HG03469 (cell line): ENCODE data around the gene IFNAR2.

Experiments
- ATAC-seq: cut with Tn5 transposase; IDR thresholded peaks from one replicate; pipeline ENCODE4 v1.9.1; 2021; ENCODE audit warnings: mild to moderate bottlenecking, moderate library complexity, moderate number of reproducible peaks; ENCODE audit not compliant: unreplicated experiment

IFNAR2 gene

DNA sequence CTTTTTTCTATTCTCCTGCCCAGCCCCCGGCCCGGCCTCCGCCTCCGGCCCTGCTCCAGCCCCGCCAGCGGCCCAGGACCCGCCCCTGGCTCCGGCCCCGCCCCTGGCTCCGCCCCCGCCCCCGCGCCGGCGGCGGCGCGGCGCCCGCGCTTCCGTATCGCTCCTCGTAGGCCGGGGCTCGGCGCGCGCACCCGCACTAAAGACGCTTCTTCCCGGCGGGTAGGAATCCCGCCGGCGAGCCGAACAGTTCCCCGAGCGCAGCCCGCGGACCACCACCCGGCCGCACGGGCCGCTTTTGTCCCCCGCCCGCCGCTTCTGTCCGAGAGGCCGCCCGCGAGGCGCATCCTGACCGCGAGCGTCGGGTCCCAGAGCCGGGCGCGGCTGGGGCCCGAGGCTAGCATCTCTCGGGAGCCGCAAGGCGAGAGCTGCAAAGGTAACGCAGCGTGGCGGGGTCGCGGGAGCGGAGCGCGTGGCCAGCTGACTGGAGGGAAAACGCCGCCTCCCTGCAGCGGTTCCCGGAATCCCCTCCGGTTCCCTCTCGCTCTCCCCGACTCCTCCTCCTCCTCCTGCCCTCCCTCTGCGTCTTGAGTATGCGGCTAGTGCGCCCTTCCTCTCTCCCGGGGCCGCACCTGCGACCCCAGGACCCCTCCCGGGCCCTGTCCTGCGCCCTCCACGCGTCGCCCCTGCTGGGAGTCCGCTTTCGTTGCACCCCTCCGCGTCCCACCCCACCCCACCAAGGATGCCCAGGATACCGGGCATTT, at the start of gene IFNAR2:
Gene IFNAR2, plus strand, starts transcription at position 155 of the 761 bp plus-strand sequence. CDS start 11,985 bp downstream, outside the sequence.
- ATAC-seq: peak; percentile 39

DNA sequence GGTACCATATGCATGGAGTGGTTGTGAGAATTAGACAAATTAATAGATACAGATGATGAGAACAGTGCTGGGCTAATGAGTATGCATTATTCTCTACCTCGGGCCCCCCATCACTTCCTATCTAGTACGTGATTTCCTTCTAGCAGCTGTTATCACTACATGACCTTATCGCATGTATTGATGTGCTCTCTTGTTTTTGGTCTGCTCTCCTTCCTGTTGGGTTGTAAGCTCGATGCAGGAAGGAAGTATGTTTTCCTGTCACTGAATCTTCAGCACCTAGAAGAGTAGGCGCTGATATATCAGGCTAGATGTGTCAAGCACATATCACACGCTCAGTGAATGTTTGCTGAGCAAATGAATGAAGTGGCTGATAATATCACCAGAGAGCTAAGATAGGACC, 43.9 kb upstream of the IFNAR2 start:
- ATAC-seq: no peak

DNA sequence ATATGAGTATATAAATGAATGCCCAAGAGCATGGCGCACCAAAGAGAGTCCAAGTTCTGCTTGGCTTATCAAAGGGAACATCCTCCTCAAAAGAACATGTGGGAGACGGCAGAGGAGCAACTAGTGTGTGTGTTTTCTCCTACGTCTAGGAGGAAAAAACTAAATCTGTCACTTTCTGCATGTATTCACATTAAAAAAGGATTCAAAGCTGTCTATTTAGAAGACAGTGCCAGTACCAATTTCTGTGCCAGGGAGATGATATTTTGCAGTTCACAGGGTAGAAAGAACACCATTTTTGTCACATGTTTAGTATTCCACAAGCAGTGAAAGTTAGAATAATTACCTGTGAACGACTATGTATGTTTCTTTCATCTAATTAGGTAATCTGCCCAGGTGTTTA, 42.5 kb upstream of the IFNAR2 start:
- ATAC-seq: no peak

DNA sequence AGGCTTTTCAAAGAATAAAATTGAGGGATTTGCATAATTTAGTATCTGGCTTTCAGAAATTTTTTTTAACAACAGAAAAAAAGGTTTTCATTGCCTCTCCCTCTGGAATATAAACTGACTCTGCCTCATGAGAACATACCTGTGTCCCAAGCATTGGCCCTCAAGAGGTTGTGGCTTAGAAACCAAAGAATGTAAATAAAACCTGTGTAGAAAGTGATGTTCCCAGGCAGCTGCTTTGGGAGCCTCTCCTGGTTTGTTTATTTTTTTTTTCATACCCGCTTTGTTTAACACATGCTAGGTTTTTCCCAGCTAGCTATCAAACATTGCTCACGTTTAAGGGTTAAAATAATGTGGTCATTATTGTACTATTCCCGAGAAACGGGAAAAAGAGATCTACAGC, 40.5 kb upstream of the IFNAR2 start:
- ATAC-seq: no peak

DNA sequence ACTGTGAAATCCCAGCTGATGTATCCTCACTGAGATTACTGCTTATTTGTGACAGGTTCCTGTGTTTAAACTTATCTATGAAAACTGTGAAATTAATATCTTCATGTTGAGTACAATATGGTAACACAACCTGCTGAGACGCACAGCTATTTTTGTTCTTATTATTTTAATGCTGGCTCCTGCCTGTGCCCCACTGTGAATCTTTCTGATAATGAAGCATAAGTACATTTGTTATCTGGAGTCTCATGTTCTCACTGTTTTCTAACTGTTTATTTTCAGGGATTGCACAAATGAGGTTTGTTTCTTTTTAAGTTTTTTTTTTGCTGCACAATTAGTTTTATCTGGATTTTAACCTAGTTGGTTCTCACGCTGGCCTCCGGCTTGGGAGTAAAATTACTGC, 39.9 kb upstream of the IFNAR2 start:
- no peak for ATAC-seq

DNA sequence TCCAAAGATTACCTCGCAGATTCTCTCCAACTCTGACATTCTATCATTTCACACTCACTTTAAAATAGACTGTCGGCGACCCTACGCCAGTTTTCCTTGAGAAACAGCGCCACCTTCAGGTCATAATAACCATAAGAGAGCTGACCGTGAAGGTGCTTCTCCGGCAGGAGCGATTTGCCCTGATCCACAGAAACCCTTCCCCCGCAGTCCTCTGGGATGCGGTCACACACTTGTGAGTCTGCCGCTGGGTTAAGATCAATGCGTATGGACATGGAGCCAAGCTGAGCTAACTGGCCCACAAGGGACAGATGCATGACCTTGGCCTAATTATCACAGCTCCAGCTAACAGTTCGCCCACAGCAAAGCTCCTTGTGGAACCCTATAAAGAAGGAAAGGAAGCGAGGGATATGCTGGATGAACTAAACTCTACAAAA, 32.8 kb upstream of the IFNAR2 start:
- no peak for ATAC-seq

DNA sequence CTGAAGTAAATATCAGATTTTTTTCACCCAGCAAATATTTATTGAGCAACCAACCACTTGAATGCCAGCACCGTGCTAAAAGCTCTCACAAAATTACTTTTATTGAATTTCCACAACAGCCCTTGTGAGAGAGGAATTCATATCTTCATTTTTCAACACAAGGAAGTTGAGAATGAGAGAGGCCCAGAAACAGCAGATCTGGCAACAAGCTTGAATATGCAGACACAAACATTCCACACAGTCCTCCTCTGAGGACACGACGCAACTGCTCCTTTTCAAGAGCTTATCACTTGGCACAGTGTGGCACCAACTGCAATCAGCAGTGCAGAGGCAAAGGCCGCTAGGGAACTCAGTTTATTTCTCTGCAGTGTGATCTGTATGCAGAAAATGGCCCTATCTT, 32.2 kb upstream of the IFNAR2 start:
- ATAC-seq: no peak

DNA sequence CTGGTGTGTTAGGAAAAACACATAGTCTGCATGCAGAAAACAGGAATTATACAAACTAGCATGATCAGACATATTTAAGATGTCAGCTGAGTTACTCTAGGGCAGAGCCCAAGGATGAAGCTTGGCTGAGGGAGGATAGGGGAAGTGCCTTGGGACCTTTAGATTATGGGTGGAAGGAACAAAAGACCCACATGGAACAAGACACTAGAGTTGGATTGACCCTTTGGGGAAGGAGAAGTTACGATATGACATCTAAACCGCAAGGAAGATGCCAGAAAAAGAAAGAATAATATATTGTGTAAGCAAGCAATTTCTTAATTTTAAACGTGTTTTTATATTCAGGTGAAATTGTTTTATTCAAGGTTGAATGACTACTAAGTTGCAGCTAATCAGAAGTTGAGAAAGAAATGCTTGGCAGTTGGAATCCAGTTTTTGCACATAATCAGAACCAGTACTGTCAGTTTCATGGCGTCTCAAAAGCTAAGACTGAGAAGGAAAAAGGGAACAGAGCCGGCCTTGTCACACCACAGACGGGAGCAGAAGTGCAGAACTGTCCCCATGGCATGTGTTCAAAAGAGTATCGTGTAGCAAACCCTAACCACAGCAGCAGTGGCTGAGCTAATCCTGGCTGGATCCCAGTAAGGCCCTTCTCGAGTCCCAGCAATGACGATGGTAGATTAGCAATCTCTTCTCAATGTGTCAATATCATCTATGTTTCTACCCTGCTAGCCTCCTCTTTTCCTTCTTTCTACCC, 31.2 kb upstream of the IFNAR2 start:
- no peak for ATAC-seq

DNA sequence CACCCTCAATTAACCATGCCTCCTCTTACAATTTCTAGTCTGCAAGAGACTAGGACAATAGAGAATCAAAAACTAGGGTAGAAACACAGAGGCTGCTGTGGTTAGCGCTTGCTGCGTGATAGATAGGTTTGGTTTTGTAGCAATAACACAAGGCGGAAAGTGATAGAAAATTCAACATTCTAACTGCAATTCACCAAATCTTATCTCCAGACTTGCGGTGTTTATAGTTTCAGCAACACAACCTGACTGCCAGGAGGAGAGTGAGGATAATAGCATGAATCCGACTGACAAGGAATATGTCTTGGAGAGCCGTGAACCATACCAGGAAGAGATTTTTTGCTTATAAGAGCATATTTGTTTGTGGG, 30.7 kb upstream of the IFNAR2 start:
- ATAC-seq: no peak

DNA sequence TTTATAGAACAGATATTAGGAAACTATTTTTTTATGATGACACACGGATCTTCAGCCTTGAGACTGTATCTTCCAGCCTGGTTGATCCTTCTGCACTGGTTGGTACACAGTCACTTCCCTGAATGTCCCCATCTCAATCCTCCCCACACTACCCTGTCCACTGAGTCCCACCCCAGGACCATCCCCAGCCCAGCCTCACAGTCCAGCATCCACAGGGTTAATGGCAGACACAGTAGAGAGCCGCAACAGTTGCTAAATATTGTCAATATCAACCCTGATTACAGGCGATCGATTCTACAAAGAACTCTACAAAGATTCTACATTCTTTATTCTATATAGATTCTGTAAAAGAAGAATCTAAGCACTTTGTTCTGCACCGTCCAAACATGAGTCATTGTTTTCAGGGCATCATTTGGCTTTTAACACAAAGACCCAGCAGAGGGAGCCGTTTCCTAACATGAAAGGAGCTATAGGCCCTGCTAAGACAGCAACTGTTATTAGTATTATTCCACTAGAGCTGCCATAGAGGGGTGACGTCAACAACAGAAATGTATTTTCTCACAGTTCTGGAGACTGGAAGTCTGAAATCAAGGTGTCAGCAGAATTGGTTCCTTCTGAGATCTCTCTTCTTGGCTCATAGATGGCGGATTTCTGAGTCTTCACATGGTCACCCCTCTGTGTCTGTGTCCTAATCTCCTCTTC, 30.1 kb upstream of the IFNAR2 start:
- ATAC-seq: peak; percentile 75

DNA sequence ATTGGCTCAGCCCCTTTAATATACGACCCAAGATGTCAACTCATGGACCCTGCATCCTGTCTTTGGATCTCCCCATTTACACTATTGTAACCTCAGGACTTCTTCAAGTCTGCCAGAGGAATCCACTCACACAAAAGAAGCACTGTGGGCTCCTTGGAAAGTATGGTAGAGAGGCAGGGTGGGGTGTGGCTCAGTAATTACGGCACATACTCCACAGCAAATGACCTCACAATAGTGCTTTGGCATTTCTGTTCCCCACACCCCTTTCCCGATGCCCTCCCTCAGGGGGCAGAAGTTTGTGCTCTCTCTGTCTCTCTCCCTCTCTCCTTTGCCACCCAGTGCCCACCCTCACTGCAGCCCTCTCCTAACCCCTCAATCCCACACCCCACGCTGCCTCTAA, 27.8 kb upstream of the IFNAR2 start:
- no peak for ATAC-seq

DNA sequence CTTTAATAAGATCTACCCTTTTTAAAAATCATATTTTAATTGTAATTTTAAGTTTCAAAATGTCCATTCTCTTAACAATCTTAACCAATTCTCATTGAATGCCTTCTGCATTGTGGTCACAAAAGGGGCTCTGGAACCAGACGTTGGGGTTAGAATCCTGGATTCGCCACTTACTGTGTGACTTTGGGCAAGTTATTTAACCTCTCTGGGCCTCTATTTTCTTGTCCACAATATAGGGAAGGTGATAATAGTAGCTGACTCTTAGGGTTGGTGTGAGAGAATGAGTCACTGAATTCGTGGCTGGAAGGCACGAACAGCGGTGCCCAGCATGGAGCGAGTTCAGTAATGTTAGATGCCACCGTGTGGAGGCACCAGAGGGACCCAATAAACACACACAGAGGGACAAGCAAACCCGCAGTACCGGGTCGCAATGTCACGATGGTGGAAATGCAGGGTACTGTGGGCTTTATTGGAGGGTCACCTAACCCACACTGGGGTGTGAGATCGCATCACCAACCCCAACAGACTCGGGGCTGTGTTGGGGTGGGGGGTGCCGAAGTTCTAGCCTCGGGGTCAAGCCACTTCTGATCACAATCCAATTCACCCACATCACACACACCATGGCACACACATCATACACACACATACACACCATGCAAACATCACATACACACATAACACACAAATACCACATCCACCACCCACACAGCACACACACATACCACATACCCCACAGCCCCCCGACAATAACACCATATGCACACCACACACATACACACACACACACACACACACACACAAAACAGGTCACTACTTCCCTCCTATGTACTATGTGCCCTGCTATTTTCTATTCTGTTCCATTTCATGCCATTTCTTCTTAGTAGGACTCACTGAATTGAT, 27.0 kb upstream of the IFNAR2 start:
- ATAC-seq: no peak

DNA sequence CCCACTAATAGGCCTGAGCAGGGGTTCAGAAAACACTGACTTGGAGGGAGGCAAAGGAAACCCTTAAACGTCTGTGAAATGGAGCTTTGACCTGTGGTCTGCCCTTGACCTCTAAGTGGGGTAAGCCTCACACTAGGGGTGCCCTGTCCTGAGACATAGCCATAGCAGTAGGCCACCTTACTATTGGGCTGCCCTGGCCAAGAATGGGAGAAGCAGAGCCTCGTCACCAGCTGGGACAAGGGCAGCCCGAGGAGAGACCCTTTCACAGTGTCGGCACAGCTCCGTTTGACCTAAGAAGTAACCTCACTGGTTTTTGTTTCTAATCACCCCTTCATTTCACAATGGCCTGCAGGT, 26.4 kb upstream of the IFNAR2 start:
- no peak for ATAC-seq

DNA sequence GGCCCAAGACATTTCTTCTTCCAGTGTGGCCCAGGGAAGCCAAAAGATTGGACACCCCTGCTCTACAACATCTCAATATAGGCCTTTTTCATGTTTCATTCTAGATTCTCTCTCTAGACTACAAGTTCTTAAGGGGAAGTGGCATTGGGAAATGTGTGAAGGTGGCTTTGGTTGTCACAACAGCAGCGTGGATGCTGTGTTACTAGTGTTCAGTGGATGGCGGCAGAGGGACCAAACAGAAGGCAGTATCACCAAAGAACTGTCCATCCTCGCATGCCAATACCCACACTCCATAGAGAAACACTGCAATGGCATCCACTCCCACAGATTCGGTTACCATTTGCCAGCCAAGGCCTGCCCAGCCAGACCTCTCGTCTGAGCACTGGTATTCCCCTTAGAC, 24.3 kb upstream of the IFNAR2 start:
- no peak for ATAC-seq

DNA sequence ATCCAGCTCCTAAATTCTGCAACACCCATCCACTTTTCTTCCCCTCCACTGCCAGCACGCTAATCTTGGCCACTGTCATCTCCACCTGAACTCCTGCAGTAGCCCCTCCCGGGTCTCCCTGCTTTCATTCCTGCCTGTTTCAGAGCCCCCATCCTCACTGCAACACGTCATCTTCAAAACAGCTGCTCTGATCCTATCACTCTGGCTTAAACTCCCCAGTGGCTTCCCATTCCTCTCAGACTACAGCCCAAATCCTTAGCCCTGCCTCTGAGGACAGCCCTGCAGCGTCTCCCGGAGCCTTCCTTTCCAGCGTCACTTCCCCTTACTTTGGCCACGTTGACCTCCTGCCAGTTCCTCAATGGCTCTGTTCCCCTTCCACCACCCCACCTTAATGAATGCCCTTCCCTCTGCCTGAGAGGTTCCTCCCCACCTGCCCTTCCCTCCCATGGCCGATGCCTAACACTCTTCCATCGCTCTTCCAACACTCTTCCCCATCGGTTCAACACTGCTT, 22.9 kb upstream of the IFNAR2 start:
- ATAC-seq: no peak

DNA sequence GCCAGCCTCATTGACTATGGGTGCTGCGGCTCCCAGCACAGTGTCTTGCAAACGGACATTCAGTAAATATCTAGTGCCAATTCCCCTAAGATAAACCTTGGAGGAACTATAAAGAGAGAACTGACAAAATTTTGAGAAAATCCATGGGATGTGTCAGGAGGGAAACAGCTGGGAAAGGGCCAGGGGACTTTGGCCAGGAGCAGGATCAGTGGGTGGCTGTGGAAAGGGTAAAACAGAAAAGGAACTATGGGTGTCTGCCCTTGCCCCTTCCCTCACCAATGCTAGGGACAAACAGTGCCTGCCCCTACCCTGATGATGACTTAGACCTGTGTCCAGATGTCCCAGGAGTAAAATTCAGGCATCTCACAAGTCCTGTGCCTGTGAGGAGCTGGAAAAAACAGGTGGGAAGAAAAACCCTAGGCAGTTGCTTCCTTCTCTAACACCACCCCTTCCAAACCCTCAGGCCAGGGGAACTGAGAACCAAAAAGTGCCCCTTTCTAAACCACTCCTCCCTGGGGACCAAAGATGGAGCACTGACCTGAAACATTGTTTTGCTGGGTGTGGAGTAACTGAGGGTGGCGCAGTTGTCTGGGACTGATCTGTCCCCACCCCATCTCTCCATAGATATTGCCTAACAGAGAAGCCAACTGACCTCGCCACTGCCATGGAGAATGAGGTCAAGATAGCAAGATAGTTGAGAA, 22.1 kb upstream of the IFNAR2 start:
- ATAC-seq: no peak

DNA sequence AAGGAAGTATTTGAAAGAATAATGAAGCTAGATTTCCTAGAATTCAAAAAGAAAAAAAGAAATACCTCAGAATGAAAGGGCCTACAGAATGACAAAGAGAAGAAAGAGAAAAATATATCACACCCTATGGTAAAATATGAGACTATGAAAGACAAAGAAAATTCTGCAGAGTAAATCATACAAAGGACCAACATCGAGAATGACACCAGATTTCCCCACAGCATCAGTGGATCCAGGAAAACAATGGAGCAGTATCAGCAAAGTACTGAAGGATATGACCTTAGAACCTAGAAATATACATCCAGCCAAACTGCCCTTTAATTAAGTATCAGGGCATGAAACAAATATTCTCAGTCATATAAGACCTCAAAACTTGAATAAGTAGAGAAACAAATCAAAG, 21.2 kb upstream of the IFNAR2 start:
- no peak for ATAC-seq

DNA sequence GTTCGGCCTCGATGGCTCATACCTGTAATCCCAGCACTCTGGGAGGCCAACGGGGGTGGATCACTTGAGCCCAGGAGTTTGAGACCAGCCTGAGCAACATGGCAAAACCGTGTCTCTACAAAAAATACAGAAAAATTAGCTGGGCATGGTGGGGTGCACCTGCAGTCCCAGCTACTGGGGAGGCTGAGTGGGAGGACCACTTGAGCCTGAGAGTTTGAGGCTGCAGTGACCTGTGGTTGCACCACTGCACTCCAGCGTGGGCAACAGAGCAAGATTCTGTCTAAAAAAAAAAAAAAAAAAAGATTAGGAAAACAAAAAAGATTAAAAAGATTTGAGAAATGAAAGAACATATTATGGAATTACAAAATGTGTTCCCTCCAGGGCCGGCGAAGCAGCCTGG, 18.4 kb upstream of the IFNAR2 start:
- ATAC-seq: no peak

DNA sequence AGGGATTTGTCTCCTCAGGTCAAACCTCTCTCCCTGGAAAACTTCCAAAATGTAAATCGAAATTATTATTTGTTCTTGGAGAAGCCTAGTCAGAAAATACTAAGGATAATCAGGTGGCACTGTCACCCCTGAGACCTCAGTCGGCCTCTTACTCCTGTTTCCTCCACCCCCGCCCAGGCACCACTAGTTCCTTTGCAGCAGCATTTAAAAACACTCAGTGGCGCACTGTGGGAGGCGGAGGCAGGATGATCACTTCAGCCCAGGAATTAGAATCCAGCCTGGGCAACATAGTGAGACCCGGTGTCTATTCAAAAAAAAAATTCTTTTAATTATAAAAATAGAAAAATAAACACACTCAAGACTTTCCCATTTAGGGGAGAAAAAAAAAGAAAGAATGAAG, 18.0 kb upstream of the IFNAR2 start:
- ATAC-seq: no peak
